ENCODE results near the gene PDE4B. TPM values are rescaled to one million over a fixed set of nuclear protein-coding genes. Genes with fewer than 3 reads are reported as not detected.

PDE4B gene
- polyA plus RNA-seq, 1 experiment: 17.6 TPM

DNA sequence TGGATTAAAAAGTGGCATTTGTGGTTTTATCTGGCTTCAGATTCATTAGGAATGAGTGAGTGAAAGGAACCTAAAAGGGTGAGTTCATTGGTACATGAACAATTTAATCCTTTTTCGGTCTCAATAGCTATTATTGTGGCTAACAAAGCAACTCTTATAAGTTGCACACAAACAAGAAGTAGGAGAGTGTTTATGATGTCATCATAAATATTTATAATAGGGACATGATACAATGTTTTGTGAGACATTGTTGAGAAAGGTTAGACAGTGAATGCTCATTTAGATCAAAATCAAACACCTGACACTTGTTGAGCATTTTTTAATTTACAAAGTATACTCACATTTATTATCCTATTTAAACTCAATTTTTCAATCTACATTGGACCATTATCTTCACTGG lies 363.4 kb downstream of the PDE4B start:
- POLR2A ChIA-PET: no interaction called here
- DNase-seq (ENCODE audit: low read depth, low spot score): no peak
- Histone ChIP-seq H3K27ac (ENCODE audit: low read depth, low read length) (no peak overlapping the region), H3K9me3 (ENCODE audit: control insufficient read depth, insufficient read depth, low read length) (no peaks in the 10 kb centered on the region), H3K27me3 (ENCODE audit: control insufficient read depth, insufficient read depth, low read length) (no peaks in the 10 kb centered on the region), H3K4me3 (ENCODE audit: low read depth, low read length) (no peak overlapping the region)
- TF ChIP-seq, protein P1, sequence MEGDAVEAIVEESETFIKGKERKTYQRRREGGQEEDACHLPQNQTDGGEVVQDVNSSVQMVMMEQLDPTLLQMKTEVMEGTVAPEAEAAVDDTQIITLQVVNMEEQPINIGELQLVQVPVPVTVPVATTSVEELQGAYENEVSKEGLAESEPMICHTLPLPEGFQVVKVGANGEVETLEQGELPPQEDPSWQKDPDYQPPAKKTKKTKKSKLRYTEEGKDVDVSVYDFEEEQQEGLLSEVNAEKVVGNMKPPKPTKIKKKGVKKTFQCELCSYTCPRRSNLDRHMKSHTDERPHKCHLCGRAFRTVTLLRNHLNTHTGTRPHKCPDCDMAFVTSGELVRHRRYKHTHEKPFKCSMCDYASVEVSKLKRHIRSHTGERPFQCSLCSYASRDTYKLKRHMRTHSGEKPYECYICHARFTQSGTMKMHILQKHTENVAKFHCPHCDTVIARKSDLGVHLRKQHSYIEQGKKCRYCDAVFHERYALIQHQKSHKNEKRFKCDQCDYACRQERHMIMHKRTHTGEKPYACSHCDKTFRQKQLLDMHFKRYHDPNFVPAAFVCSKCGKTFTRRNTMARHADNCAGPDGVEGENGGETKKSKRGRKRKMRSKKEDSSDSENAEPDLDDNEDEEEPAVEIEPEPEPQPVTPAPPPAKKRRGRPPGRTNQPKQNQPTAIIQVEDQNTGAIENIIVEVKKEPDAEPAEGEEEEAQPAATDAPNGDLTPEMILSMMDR (IDR thresholded peaks at IDR 0.05; ENCODE audit: low read depth, low read length): no peak
- CTCF ChIA-PET: no interaction called here

DNA sequence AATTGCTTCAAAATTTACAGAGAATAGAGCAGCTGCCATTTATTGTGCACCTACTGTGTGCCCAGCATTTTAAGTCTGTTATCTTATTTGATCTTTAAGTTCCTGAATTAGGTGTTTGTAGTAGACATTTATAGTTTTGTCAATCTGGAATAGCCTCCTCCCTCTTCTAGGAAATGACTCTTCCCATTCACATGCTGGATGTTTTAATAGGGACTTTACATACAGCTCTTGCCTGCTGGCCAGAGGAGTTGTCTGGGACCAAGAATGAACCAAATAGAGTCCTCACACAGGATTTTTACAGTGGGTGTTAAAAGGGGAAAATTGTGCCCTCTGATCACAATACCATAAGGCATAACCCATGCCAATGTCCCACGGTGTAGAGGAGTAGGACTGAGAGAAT lies 367.1 kb downstream of the PDE4B start:
- no peak overlapping the region for H3K27ac ChIP-seq (ENCODE audit: low read depth, low read length)
- ChIA-PET POLR2A (no interaction called here), CTCF (no interaction called here)

DNA sequence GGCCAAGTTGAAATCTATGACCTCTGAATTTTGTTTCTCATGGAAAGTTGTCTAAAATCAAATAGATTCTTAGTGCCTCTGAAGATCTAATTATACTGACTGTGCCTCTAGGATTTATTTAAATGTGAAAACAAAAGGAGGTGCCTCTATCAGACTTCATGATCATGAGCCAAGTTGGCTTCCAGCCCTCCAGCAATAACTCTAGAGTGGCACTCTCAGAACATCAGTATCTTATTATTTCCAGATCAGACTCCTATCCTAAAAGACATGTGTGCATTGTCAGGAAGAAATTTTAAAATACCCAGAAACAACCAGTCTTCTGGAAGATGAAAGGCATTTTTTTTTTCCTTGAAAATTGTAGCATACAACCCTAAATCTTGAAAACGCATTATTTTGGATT lies 368.0 kb downstream of the PDE4B start:
- Histone ChIP-seq H3K9me3 (ENCODE audit: control insufficient read depth, insufficient read depth, low read length) (no peaks in the 10 kb centered on the region), H3K27me3 (ENCODE audit: control insufficient read depth, insufficient read depth, low read length) (no peaks in the 10 kb centered on the region), H3K27ac (ENCODE audit: low read depth, low read length) (no peak overlapping the region), H3K4me3 (ENCODE audit: low read depth, low read length) (no peak overlapping the region)
- CTCF ChIA-PET: no interaction called here
- DNase-seq (ENCODE audit: low read depth, low spot score): no peak
- POLR2A ChIA-PET: no interaction called here
- TF ChIP-seq, protein P1 (IDR thresholded peaks at IDR 0.05; ENCODE audit: low read depth, low read length): no peak

More for the DNA sequence above, 367.1 kb downstream of the PDE4B start:
- H3K9me3 ChIP-seq (ENCODE audit: control insufficient read depth, insufficient read depth, low read length): no peaks in the 10 kb centered on the region
- no peaks in the 10 kb centered on the region for H3K27me3 ChIP-seq (ENCODE audit: control insufficient read depth, insufficient read depth, low read length)
- DNase-seq (ENCODE audit: low read depth, low spot score): no peak
- H3K4me3 ChIP-seq (ENCODE audit: low read depth, low read length): no peak overlapping the region
- TF ChIP-seq, protein P1 (IDR thresholded peaks at IDR 0.05; ENCODE audit: low read depth, low read length): no peak

DNA sequence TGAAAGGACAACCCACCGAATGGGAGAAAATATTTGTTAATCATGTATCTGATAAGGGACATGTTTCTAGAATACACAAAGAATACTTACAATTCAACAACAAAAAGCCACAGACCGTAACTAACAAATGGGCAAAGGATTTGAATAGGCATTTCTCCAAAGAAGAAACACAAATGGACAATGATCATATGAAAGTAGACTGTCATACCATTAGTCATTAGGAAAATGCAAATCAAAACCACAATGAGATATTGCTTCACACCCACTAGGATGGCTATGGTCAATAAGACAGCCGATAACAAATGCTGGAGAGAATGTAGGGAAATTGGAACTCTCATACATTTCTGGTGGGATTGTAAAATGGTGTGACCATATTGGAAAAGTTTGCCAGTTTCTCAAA lies 374.1 kb downstream of the PDE4B start:
- Histone ChIP-seq H3K4me3 (ENCODE audit: low read depth, low read length) (no peak overlapping the region), H3K27me3 (ENCODE audit: control insufficient read depth, insufficient read depth, low read length) (no peaks in the 10 kb centered on the region), H3K9me3 (ENCODE audit: control insufficient read depth, insufficient read depth, low read length) (no peaks in the 10 kb centered on the region), H3K27ac (ENCODE audit: low read depth, low read length) (no peak overlapping the region)
- TF ChIP-seq, protein P1 (IDR thresholded peaks at IDR 0.05; ENCODE audit: low read depth, low read length): no peak
- DNase-seq (ENCODE audit: low read depth, low spot score): no peak
- POLR2A ChIA-PET: no interaction called here
- CTCF ChIA-PET: no interaction called here

DNA sequence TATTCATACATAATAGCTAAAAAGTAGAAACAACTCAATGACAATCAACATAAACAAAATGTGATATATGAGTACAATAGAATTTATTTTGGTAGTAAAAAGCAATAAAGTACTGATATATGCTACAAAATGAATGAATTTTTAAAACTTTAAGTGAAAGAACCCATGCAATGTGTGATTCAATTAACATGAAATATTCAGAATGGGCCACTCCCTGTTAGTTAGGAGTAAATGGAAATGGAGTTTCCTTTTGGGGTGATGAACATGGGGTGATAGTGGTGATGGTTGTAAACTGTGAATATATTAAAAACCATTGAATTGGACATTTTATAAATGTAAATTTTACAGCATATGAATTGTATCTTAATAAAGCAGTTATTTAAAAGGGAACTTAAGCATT lies 374.6 kb downstream of the PDE4B start:
- Histone ChIP-seq H3K4me3 (ENCODE audit: low read depth, low read length) (no peak overlapping the region), H3K9me3 (ENCODE audit: control insufficient read depth, insufficient read depth, low read length) (no peaks in the 10 kb centered on the region), H3K27ac (ENCODE audit: low read depth, low read length) (no peak overlapping the region), H3K27me3 (ENCODE audit: control insufficient read depth, insufficient read depth, low read length) (no peaks in the 10 kb centered on the region)
- TF ChIP-seq, protein P1 (IDR thresholded peaks at IDR 0.05; ENCODE audit: low read depth, low read length): no peak
- CTCF ChIA-PET: no interaction called here
- no peak for DNase-seq (ENCODE audit: low read depth, low spot score)
- POLR2A ChIA-PET: no interaction called here
